Ammon's horn (tissue), 1 donor: Measurements from ENCODE around the gene CBX7.
A peak's percentile ranks its signal among the peaks of the same experiment; 100 is the strongest.

ENCODE experiments used
- DNase-seq: peaks from one replicate; pipeline ENCODE4 v3.0.0-alpha.2; 2016; ENCODE audit warnings: low spot score

CBX7 gene

DNA sequence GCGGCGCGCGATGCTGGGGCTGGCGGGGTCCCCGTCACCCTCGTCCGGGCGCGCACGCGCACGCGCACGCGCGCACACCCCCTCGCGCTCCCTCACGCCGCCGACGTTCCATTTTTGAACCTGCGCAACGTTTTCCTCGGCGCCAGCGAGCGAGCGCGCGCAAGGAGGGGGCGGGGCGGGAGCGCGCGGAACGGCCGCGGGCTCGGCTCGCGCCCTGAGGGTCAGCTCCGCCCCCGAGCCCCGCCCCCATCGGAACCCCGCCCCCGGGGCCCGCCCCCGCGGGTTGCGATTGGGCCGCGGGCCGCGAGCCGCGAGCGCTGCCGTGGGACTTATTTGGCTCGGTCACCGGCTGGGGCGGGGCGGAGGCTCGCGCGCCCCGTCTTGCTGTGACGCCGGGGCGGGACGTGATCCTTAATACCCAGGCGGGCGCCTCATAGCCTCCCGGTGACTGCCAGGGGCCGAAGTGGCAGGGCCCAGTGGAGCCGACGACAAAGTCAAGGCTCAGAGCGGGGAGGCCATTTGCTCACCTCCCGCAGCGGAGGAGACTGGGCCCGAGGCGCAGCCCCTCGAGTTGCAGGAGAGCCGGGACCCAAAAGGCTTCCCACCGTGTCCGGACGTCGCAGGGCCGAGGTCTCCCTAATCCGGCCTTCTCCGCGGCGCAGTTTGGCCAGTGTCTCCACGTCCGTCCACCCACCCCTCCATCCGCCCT is at the start of gene CBX7:
Gene CBX7, minus strand, starts transcription at position 170 of the 709 bp plus-strand sequence. CDS start 236 bp downstream, outside the sequence.
- peak; percentile 97 for DNase-seq

DNA sequence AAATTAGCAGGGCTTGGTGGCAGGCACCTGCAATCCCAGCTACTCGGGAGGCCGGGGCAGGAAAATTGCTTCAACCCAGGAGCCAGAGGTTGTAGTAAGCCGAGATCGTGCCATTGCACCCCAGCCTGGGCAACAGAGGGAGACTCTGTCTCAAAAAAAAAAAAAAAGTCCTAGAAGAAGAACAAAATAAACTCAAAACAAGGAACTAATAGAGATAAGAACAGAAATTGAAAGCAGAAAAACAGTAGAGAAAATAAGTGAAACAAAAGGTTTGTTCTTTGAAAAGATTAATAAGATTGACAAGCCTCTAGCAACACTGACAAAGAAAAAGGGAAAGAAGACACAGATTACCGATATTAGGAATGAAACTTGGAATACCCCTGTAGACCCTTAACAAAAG is 45.1 kb upstream of the CBX7 start:
- no peak for DNase-seq

DNA sequence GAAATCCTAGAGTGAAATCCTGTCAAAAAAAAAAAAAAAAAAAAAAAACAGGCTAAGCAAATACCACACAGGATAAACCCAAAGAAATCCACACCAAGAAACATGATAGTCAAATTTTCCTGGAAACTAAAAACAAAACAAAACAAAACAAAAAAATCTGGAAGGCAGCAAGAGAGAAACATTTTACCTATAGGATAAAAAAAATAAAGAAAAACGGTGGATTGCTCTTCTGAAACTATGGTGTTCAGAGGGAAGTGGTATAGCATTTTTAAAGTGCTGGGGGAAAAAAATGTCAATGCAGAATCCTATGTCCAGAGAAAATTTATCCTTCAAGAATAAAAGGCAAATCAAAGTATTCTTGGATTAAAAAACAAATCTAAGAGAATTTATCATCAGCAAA is 41.6 kb upstream of the CBX7 start:
- no peak for DNase-seq

DNA sequence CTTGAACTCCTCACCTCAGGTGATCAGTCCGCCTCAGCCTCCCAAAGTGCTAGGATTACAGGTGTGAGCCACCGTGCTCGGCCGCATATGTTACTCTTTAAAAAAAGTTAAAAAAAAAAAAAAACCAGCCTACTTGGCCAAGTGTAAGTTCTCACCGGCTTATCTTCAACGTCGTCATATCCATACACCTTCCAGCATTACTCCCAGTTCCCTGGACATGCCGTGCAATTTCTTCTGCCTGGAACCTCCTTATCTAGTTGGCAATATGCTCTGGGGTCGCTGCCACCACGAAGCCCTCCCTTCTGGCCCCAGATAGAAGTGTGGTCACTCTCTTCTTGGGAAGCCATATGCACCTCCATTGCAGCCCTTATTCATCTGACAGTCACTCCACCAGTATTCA is 36.3 kb upstream of the CBX7 start:
- DNase-seq = no peak

DNA sequence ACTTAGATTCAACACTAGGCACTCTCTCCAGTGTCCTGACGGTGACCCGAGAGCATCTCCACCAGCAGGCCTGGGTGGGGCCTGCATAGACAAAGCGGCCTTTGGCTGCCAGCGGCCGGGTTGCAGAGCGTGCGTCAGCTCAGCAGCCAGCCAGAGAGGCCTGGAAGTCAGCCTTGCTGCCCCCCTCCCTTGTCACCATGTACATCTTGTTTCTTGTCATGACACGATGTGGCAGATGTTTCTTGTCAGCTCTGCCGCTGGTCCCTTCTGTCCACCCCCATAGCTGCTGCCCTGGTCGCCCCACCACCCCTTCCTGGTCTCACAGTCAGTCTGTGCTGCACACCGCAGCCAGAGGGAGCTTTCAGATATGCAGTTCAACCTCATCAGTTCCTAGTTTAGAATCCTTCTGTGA is 33.1 kb upstream of the CBX7 start:
- DNase-seq = peak; percentile 85

DNA sequence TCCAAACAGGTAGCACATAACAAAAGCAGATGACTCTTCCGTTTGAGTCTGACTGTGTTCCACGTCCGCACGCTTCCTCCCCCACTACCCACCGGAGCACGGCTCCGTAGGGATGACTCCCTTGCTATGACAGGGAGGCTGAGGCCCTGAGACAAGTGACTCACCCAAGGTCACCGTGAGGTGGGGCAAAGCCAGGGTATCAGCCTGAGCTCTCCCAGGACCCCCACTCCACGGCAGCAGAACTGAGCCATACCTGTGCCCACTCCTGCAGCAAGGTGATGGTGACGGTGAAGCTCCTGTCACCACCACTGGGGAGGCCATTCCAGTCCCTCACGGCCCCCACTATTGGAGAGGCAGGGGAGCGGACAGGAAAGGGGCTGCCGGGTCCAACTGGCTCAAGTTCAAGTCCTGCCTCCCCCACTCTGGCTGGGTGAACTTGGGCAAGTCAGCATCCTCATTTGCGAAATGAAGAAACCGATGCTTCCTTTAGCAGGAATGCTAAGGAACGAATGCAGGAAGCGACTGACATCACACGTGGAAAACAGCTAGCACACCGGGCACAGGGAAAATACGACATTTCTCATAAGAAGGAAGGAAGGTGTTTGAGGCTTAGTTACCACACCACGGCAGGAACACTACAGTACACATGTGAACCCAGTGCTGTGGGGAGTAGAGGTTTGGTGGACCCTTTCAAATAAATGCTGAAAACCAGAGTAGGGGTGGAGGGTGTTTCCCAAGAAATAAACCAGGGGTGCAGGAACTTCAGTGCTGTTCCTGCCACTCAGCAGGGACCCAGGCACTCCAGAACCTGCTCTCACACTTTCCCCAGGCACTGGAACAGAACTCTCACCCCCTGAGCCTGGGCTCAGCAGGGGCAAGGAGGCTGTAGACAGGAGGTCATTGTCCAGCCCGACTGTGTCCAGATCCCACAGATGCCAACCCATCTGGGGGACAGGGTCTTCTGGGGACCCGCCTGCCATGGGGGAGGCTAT is 32.4 kb upstream of the CBX7 start:
- no peak for DNase-seq

DNA sequence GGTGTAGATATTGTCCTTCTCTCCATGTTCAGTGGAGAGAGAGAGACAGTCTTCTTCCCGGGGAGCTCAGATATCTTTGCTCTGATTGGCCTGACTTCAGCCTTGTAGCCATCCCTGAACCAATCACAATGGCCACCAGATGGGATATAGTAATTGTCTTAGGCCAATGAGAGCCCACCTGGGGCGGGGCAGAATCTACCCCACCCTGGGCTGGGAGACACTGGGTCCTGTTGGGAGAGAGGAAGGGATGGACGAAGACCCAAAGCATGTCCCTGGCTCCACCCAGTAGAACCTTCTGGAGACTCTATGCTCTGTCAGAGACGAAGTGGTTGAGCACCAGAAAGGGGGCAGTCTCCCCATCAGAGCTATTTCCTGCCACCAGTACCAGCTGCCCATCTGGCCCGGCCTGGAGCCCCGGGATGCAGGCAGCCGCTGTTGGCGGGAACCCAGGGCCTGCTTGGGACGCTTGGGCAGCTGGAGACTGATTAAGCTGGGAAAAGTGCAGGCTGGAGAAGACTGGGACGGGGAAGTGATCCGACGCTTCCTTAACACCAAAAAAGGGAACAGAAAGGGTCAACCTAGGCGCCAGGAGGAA is 31.6 kb upstream of the CBX7 start:
- DNase-seq = no peak

DNA sequence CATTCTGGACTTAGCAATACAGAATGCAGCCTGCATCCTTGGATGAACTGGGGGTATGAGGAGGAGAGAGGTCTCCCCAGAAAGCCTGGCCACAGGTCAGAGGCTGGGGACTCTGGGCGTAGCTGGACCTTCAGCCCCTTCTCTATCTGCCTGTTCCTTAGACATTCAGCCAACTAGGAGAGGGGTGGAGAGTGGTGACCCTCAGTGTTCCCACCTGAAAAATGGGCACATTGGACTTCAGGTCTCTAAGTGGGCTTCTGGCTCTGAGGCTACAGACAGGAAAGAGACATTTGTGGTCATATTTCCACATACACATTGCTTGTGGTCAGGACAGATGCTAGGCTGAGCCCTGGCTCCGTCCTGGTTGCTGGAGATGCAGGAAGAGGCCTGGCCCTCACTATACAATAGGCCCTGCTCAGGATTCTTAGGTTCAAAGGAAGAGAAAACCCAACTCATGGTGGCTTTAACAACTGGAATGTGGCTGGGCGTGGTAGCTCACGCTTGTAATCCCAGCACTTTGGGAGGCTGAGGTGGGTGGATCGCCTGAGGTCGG is 30.1 kb upstream of the CBX7 start:
- no peak for DNase-seq

DNA sequence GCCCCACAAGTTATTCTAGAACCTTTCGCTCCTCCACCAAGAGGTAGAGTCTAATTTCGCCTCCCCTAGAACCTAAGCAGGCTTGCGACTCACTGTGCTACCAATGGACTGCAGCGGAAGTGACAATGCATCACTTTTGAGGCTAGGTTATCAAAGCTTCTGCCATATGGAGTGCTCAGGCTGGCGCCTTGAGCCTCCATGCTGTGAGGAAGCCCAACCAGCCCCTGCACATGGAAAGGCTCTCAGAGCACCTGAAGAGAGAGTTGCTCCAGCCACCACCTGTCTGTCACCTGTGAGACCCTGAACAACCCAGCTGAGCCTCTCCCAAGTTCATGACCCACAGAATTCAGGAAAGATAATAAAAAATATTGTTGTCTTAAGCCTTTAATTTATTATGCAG is 29.3 kb upstream of the CBX7 start:
- no peak for DNase-seq

DNA sequence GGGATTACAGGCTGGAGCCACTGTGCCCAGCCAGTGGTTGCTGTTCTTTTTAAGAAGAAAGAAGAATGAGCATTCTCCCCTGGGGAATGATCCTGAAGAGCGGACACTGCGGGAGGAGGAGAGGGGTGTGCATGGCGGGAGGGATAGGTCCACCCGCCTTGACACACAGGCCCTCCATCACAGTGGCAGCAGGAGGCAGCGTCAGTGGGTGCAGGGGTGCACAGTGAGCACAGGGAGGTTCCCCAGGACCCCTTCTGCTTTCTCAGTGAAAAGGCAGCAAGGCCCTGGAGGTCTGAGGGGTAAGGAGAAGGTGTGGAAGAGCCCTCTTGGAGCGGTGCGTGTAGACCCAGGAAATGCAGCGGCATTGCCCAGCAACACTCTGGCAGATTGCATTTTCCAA is 28.9 kb upstream of the CBX7 start:
- DNase-seq = no peak

DNA sequence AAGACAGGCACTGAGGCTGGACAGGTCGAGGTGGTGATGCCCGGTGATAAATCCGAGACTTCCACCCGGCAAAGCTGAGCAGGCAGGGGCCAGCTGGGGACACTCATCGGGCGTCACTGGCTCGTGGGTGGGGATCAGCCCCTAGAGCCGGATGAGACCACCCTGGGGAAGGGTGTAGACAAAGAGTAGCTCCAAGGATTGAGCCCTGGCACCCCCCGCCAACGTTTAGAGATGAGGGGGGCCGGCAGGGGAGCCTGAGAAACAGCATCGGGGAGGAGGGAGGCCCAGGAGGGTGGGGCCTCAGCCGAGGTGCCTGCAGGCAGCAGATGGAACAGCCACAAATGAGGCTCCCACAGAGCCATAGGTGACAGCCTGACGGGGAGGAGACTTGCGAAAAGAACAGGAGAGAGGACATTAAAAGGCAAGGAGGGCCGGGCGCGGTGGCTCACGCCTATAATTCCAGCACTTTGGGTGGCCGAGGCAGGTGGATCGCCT is 27.4 kb upstream of the CBX7 start:
- no peak for DNase-seq

DNA sequence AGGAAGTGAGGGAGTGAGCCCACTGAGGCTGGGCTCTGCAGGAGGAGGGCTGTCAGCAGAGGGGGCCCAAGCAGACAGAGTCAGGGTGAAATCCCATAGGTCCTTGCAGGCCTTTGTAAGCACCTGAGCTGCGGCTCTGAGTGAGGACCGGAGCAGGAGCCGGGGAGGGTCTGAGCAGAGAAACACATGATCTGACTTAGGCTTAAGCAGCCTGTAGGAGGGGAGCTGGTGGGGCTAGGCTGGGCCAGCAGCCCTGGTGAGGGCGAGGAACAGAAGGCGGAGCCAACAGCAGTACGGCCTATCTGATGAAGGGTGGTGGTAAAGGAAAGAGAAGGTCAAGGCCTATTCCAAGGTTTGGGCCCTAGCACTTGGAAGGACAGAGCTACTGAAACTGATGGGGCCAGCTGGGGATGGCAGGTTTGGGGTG is 26.9 kb upstream of the CBX7 start:
- DNase-seq = no peak

DNA sequence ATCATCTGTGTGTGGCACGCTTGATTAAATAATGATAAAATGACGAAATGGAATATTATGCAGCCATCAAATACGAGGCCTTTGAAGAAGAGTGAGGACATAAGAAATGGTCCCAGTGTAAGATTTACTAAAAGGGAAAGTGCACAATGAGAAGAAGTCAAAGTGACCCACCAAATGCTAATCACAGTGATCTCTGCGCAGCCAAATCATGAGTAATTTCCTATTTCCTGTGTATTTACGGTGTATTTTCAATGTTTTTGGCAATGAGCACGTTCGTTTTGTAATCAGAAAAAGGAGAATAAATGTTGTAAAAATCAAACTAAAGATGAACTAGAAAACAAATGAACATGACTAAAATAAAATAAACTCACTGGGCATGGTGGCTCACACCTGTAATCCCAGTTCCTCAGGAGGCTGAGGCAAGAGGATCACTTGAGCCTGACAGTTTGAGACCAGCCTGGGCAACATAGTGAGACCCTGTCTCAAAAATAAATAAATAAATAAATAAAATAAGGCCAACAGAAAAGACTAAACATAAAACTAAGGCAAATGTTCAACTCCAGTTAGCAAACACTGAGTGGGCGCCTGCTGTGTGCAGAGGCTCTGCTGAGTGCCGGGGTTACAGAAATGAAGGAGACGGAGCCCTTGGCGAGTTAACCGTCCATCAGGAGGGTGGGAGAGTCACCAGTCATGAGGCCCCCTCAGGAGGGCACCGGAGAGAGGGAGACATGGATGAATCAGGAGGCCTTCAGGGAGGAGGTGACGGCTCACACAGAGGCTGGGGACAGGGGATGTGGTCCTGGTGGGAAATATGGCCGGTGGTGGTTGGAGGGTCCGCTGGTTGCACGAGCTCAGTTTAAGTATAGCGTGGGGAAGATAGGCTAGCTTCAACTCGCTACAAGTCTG is 26.0 kb upstream of the CBX7 start:
- no peak for DNase-seq

DNA sequence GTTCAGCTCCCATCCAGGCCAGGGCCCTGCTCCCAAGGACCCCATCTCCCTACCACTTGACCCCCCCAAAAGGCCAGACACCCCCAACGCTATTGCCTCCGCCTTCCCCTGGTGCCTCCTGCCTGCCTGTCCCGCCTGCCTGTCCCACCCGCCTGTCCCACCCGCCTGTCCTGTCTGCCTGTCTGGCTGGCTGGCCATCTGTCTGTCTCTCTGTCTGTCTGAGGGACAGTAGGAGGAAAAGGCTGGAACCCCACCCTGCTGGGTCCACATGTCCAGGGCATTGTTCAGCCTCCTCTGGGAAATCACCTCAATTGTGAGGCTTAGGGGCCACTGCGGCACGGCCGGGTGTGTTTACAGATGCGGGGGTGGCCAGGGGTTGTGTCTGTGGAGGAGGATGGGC is 25.3 kb upstream of the CBX7 start:
- DNase-seq = no peak

DNA sequence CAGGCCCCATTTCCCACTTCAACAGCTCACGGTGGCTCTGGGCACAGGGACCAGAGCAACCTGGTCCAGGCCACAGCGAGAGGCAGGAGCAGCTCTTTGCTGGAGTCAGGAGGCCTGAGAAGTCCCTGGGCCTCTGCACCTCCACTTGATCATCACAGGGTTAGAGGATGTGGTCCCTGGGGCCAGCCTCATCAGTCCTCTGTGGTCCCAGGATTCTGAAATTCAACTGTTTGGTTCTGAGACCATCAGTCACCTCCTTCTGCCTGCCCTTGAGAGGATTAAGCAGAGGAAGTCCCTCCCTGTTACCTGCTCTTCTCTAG is 24.9 kb upstream of the CBX7 start:
- DNase-seq = no peak

DNA sequence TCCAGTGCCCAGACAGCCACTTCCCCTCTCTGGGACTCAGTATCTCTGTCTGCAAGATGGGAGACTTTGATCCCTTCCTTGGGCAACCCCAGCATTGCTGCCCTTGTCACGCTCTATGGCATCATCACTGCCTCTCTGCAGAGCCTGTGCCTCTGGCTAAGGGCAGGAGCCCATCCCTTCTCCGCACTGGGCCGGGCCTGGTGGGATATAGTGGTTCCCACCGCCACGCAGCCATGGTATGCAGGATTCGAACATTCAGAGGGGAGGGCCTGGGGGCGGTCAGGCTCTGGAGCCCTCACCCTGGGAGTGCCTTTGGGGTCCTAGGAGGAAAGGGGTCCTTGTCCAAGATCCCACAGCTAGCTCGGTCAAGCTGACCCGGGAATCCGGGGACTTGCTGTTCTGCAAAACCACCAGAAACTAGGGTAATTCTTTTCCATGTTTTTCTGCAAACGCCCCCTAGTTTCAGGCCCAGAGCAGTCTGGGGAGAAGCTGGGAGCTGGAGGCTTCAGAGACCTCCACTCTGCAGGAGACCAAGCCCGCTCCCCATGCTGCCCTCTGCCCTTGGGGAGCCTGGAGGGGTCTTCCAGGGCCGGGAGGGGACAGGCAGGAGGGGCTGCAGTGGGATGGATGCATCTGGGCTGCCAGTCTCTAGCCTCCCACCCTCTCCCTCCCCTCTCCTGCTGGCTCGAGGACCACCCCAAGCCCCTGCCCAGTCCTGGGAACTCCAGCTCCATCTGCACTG is 24.4 kb upstream of the CBX7 start:
- DNase-seq = no peak

DNA sequence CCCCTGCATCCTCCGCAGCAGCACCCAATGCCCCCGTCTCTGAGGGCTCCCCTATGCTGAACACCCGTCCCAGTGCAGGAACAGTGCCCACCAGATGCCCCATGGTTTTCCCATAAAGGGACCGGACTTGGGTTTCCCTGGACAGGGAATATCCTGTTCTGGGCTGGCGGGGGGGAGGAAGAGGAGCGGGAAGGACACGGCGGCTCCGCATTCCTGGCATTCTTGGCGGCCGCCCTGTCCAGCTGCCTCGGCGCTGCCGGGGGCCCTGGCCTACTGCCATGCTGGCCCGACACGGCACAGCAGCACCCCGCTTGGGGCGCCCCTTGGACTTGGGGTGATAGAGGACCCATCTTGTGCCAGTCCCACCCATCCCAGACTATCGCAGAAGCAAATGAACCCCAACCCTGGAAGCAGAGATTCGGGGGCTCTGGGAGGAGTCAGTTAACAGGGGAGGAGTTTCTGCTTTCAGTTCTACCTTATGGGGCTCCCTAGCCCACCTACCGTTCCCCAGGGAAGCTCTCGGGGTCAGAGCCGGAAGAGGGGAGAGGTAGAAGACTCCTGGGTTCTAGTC is 23.7 kb upstream of the CBX7 start:
- DNase-seq = no peak

DNA sequence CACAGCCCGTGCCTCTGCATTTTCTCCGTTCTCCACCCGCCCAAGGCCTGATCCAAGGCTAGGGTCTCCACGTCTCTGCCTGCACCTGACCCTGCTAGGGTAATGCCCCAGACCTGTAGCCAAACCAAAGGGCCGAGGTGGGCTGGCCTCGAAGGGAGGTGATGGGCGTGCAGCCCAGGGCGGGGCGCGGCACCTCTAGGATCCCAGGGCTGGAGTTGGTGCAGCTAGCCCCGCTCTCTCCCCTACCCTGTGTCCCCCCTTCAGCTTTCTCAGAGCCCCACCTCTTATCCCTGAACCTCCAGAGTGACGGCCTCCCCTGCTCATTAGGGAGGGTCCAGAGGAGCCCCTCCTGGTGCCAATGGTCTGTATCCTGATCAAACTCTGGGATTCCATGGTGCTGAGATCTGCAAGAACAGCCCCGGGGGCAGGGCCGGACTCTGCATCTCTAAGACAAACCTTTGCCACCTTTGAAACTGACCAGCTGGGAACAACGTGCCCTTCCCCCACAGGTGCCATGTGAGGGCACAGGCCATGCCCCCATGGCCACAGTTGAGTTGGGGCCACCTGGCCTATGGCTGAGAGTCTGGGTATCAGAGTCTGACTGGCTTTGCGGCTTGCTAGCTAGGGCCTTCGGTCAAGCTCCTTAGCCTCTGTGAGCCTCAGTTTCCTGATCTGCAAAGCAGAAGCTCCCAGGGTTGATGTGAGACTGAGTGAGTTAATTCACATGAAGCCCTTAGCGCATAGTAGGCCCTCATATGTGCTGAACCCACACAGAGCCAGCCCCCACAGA is 23.1 kb upstream of the CBX7 start:
- no peak for DNase-seq
